NCI-H524 (cell line): Measurements from ENCODE around the gene SMIM21.
A peak's percentile ranks its signal among the peaks of the same experiment; 100 is the strongest.

Experiments used
- DNase-seq, 2 experiments: peaks; one replicate each; lab custom pipeline; 2025; lab: John Stamatoyannopoulos, UW

Gene SMIM21

DNA sequence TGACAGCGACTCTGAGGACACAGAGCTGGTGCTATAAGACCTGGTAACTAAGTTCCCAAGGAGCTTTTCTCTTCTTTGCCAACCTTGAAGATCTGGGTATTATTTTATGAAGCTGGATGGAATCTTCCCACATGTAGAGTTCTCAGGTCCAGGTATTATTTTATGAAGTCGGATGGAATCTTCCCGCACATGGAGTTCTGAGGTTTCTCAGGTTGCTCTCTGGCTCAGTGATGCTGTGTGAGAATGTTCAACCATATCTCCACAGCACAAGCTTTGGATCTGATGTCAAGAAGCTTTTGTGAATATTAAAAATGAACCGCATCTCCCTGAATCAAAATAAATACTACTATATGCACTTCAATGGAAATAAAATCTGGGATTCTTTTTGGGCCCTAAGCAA lies at the start of gene SMIM21:
Gene SMIM21 (minus strand): TSS at position 101 of the 400 bp plus-strand sequence. CDS start 140 bp downstream, outside the sequence.
- no peak for DNase-seq

DNA sequence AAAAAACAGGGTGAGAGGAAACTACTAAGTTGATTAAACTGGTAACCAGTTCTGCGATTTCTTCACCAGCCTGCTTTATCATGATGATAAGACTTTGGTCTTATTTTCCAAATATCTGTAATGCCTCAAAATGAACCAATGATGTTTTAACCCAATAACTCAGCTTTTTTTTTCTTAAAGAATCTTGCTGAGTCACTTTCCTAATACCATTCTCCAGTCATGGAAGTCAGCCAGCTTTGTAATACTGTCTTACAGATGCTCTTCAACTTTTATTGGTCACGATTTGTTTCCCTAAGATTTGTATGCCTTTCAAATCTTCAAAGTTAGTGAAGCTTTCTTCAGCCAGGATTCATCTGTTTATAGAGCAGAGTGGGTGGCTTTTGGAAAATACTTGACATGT lies 47.7 kb upstream of the SMIM21 start:
- DNase-seq = no peak

DNA sequence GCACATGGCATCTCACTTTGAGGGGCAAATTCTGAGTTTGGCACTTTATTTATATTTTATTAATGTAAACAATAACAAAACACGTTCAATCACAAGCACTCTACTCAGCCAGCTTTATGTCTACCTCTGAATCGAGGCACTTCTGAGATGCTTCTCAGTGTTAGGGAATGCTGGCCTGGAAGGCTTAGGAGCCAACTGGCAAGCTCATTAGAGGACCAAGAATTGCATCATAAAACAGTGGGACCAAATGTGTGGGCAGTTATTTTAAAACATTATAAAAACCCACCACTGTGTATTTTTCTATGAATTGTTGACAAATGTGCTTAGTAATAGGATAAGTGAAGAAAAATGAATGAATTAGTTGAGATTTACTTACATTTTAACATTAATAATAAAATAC lies 46.8 kb upstream of the SMIM21 start:
- no peak for DNase-seq

DNA sequence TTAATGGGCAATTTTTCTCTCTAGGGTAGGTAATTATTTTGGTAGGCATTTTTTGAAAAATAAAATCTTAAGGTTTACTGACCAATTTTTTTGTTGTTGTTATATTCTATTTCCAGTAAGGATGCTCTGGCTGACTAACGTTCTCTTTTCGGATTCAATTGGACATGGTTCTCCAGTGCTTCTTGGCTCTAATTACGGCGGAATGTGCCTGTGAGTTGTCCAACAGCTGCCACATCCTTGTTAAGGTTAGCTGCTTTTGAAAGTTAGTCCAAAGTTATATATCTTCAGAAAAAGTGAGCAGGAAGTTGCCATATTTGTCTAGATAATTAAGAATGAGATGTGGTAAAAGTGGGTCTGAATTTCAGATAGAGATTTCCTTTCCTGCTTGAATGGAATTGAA lies 45.8 kb upstream of the SMIM21 start:
- no peak for DNase-seq

DNA sequence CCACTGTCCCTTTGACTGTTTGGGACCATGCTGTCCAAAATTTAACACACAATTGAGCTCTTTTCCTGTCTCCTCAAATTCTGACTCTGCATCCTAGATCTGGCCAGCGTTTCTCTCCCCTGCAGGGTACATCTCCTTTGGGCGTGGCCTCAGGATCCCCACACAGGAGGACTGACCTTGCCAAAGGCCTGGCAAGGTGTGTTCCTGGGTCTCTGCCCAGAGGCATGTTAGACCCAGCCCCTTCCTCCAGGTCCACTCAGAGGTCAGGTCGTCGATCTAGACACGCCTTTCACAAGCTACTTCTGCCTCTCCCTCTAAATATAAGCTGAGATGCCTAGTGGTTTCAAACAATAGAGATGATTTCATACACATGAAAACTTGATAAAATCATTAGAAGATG lies 45.4 kb upstream of the SMIM21 start:
- DNase-seq = no peak

DNA sequence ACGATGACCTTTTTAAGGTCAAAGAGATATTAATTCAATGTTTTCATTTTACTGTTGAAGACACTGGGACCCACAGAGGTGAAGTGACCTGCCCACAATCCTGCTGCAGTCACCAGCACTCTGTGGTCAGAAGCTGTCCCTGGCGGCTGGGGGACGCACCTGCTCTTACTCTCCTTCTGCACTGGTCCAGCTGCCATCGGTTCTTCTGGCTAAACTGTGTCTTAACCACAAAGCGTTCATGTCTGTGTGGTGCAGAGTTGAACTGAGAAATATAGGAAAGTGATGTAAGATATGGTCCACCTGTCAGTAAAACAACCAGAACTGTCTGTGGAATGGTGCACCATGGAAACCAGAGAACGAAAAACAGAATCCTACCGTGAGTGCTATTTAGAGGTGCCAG lies 44.9 kb upstream of the SMIM21 start:
- no peak for DNase-seq

DNA sequence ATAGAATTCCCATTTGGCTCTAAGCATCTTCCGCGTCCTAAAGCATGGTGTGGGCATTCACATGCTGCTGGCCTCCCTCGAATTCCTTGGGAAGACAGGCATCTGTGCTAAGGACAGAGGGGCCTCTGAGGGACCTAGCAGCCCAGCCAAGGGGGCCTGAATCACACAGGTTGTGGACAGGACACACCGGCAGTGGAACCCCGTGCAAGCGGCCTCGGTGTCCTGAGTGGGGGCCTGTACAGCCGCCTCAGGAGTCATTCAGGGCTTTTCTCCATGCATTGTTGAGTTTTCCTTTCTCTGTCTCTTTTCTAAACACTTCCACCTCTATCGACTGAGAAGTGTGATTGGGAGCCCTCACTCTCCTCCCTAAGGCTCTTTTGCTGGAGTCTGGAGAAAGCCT lies 44.3 kb upstream of the SMIM21 start:
- DNase-seq = no peak

DNA sequence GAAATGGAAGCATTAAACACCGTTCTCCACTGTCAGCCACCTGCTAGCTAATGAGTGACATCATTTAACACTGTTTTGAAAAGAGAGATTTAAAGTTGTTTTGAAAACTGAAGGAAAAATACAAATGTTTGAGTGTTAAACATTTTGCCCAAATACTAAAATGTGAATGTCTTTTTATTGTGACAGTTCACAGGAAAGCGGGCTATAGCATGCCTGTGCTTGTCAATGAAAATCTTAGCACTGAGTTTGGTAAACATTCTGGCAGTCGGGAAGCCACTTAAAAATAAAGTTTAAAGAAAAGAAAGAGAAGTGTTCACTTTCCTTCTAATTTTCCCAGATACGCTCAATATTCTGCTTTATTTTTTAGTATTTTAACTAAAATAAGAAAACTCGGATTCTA lies 40.3 kb upstream of the SMIM21 start:
- no peak for DNase-seq

DNA sequence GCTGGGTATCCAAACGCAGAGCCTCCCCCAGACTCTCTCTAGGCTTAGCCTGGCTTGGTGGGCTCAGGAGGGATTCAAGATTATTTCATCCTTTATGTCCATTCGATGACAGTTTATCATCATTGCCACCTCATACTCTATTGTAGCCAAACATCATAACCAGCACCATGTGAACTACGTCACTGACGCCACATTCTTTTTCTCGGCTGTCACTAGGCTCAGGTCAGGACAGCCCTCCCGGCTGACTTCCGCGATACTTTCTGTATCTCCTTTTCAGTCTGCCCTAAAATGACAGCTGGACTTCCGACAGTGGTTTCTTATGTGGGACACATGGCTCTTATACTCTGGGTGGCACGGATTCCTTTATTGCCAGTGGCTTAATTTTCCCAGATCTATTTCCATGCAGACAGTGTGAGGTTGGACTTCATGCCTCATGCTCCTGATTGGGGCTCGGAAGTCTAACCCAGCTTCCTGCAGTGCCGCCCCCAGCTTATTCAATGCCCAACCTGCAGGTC lies 39.8 kb upstream of the SMIM21 start:
- DNase-seq = no peak

DNA sequence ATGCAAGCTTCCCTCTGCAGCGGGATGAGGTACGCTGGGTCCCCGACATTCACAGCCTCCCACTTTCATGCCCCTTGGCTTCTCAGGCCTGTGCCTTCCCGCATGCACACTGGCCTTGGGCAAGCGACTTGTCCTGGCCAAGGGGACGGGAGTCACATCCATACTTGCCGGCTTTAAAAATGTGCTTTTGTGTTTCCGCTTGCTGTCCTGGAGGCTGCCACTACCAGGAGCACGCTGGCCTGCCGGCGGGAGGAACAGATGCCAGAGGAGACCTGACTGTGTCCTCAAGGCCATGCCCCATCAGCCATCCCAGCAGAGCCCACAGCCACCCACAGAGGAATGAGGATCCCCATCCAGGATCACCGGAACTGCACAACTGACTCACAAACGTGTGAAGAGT lies 36.9 kb upstream of the SMIM21 start:
- no peak for DNase-seq

DNA sequence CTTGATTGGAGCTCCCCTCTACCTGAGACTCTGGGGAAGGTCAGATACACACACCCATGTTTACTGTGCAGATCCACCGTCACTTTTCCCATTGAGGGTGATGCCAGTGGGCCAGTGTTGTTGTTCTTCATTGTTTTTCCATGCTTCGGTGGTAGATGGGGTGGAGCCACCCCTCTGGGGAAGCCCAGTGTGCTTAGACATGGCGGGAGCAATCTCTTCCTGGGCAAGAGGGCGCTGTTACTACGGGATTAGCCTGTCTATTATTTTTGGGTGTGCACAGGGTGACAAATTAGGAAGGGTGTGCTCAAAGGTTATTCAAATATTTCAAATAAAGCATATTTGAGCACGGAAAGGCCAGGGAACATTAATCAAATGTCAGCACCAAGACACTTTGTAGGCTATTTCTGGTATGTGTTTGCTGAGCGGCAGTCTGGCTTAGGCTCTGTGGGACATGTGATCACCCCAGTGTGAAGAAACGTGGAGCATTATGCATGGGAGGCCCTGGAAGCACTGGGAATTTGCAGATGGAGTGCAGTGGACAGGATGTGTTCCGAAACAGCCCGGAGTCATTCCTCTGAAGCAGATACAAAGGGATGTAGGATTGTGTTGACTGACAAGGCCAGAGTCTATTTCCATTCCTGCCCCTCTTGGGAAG lies 34.8 kb upstream of the SMIM21 start:
- no peak for DNase-seq

DNA sequence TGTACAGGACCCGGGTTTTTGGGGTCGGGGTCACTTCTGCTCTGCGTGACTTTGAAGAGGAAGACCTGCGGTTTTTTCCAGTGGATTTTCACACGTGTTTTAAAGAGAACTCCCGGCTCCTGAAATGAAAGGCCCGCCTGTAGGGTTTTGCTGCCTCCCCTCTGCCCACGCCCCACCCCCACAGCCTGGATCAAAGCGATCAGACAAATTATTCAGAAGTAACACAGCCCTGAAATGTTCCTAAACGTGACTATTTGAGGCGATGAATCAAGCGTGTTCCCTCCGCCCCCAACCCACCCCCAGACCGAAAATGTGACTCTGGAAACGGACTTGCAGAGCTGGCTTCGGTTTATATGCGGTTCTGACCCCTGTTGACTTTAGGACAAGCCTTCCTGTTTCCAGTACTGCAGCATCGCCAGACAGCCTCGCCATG lies 28.7 kb upstream of the SMIM21 start:
- DNase-seq = no peak

DNA sequence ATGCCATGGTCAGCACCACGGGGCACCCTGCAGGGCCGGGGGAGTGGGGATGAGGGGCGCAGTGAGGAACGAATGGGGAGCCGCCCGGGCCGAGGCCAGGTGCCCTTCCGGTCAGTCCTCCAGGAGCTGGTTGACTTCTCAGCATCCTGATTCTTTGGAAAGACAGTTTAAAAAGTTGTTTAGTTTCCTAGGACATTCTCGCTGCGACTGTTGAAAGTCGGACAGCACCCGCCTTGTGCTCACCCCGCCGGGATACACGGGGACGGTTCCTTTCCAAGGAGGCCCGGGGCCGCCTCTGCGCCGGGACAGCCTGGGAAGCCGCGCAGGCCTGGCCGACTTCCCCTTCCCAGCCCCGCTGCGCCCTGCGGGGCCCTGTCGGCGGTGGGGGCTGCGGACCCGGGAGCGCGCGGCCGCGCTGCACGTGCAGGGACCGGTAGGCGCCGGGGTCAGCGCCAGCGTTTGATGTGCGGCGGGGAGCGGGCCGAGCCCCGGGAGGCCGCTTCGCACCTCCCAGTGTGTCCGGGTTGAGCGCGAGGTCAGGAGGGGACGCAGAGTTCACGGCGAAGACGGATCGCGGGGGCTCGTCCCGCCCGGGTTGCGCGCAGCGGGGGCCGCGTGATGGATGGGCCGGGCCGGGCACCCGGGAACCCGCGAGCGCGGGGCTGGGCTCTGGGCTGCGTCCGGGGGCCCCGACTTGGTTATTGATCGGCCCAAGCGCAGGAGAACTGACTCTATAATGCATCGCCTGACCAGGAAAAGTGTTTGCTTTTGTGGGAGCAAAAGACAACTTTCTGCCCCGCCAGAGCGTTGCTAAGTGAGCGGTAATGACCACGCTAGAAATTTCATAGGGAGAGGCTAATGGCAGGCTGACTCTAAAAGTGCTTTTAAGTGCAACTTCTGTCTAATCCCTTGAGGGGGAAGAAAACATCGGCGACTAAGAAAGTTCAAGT lies 28.0 kb upstream of the SMIM21 start:
- peak in 1 of 2 experiments; percentile 30 for DNase-seq

DNA sequence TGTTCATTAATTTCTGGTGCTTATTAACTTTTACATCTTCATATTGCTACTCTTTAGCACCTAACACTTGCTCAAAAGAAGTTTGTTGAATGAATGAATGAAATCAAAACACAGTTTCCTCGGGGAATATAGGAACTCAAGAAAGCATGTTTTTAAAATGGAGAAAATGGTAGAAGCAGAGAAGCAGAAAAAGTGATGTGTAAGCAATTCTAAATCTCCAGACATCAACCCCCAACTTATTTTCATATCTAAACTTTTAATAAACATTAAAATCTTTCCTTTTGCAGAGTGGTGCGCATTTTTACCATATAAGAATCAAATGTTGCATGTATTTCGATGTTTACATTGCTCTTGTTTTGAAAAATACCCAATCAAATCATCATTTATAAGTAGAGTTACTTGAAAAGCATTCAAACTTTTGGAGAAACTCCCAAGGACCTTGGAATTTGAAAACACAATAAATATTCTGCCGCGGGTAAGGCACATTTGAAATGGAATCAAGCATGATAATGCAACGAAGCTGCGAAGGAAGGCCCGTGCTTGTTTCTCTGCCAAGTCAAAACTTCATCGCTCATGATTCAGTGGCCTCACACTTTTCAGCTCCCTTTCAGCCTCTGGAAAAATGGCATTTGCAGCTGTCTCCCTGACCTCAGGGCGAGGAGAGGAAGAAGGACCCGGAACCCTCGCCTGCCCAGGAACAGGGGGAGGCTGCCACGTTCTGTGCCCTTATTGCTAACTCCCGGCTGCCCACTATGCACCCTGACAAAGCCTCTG lies 26.7 kb upstream of the SMIM21 start:
- no peak for DNase-seq

DNA sequence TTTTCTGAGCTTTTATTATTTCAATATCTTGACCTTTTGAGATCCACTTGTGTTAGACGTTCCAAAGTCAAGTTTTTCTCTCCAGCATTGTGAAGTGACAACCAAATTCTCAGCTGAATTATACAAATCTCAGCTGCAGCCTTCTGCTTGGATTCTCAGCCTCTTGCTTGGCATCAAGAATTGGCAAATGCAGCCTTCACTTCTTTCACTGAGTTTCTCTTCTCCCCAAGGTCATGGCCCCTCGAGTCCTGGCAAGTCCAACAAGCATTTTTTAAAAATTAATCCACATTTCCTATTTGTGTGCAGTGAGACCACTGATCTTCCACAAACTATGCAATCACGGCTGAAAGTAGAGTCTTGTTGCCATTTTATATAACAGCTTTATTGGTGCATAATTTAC lies 23.4 kb upstream of the SMIM21 start:
- no peak for DNase-seq

DNA sequence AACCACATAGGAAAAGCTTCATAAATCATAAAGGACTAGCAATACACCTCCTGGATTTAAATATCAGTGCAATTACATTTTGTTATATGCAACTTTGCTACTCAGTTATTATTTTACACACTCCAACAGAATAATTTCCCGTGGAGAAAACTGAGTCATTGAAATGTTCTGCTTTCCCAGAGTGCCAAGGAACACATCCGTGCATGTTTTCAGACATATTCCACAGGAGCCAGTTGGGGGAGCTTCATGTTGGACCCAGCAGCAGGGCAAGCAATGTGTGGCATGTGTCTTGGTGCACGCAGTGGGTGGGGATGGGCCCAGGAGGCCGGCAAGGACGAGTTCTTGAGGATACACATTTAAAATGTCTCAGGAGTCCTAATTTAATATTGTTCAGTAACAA lies 14.4 kb upstream of the SMIM21 start:
- no peak for DNase-seq

DNA sequence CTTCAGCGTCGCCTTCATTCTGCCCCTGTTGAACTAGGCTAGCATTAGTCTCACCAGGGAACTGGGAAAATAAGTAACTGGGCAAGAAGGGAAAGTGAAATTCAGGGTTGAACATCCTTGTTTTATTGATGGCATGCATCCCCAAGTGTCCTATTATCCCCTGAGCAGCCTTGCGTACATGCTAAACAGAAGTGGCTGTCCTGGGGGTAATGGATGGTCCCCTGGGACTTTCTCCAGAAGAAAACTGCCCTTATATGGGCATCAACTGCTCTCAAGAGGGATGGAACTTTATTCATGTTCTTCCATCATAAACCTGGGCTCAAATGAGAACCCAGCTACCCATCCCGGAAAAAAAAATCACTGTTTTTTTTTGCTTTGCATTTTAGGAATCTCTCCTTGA lies 11.8 kb upstream of the SMIM21 start:
- DNase-seq = peak in 1 of 2 experiments; percentile 50

DNA sequence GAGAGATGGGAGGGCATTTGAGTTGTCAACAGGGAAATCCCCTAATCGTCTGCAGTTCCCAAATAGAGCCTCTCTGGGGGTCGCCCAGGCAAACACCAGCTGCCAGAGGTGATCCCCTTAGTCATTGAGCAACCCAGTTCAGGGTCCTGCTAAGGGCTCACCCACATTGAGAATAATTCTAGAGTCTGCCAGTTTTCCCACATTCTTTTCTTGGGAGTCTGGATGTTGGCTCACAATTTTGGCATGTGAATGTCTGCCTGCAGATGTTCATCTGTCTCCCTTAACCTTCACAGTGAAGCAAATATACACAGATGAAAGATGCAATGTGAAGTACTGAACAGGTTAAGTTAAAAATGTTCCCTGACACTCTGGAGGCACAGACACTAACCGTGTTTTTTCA lies 11.4 kb upstream of the SMIM21 start:
- DNase-seq = no peak

DNA sequence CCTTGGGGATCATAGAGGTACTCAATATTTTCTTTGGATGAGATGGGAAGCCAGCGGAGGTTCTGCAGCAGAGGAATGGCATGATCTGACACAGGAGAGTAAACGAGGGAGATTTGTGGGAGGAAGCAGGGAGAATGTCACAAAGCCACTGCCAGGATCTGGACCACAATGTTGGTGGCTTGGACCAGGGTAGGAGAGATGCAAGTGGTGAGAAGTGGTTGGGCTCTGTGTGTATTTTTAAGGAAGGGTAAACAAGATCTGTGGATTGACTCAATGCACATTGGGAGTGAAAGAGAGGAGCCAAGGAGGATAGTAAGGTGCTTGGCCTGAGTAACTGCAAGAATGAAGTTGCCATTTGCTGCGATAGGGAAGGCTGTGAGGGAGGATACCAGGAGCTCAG lies 10.5 kb upstream of the SMIM21 start:
- no peak for DNase-seq

DNA sequence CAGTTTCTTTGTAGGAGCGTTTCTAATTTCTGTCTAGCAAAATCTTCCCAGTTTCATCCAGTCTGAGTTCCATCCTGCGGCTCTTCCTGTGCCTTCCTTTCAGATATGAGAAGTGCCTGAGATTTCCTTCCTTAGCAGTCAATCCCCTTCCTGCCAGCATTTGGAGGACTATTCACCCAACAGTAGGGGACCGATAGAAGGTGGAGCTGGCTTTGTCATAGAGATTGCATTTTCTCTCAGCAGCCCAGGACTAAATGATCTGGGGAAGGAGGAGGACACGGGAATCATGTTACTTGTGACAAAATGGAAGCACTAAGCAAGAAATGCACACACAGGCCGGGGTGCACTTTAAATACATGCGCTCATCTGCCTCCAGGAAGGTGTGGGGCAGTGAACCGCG lies 5.6 kb upstream of the SMIM21 start:
- no peak for DNase-seq

DNA sequence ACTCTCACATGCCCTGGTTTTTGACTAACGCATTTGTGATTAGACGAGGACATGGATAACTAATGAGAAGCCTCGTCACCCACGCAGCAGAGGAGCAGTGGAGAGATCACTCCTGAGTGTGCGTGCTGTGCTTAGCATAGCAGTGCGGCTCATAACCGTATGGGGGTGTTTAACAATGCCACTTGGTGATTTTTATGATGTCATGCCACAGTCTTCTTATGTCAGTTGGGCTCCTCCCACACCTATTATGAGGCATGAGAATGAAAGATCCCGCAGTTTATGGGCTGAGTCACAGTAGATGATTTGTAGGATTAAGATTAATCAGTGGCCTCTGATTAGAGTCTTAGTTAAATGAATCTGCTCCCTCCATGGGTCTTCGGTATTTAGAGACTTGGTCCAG lies 2.5 kb upstream of the SMIM21 start:
- DNase-seq = no peak

DNA sequence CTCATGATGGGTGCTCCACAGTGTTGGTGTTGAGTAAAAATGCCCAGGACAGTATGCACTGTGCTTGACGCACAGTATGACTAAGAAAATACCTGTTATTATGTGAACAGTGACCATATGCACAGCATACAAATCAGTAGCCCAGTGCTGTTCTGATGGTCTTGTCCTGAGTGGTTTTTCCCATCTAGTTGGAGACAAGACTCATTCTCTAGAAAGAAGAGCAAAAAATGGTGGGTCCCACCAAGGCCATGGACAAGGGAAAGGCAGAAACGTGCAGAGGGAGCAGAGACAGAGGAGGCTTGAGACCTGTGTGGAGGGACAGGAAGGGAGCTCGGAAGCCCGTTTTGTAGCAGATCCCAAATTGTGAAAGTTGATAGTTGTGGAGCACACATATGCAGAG lies 987 bp upstream of the SMIM21 start:
- no peak for DNase-seq
